HG03571 (cell line): ENCODE results near the gene ERC2.

ENCODE experiments used
- ATAC-seq: cut with Tn5 transposase; IDR thresholded peaks from one replicate; pipeline ENCODE4 v1.9.1; 2021; ENCODE audit not compliant: unreplicated experiment

The ERC2 gene

GRCh38 chr3:56130036-56130435 lies 338.2 kb downstream of the ERC2 start:
- no peak for ATAC-seq

GRCh38 chr3:56126632-56127031 lies 341.6 kb downstream of the ERC2 start:
- ATAC-seq: no peak

GRCh38 chr3:56125358-56126005 lies 342.8 kb downstream of the ERC2 start:
- no peak for ATAC-seq

DNA sequence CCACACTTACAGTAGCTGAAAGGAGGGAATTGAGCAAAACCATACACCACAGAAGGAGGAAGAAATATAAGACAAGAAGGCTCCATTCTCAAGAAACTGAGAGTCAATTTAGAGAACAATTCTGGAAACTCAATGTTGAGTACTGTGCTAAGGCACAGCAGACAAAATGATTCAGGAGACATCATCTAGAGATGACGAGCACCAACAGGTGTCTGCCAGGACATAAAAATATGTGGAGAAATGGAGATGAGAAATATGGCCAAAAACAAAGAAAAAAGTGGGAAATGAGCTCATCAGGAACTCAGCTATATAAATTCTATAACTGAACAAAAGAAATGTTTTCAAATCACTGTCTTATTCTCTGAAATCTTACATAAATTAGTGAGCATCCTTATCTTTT lies 343.7 kb downstream of the ERC2 start:
- no peak for ATAC-seq

DNA sequence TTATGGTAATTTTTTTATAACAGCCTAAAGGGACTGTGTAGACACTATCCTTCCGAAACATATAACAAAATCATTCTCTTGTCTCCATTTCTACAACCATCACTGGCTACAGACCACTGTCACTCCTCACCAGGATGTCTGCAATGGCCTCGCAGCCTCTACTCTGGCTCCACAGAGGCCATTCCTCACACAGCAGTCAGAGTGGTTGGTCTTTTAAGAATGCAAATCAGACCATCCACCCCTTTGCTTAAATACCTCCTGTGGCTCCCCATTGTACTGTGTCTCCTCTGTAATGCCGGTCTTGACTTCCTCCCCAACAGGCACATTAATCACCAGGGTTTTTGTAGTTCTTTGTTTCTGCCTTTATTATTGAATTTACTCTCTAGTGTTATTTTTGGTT lies 344.8 kb downstream of the ERC2 start:
- ATAC-seq: no peak

GRCh38 chr3:56122911-56123310 lies 345.4 kb downstream of the ERC2 start:
- ATAC-seq: no peak

GRCh38 chr3:56121716-56122115 lies 346.6 kb downstream of the ERC2 start:
- ATAC-seq: no peak

- no peak for ATAC-seq
Observed at GRCh38 chr3:56119575-56120349, 348.5 kb downstream of the ERC2 start.

DNA sequence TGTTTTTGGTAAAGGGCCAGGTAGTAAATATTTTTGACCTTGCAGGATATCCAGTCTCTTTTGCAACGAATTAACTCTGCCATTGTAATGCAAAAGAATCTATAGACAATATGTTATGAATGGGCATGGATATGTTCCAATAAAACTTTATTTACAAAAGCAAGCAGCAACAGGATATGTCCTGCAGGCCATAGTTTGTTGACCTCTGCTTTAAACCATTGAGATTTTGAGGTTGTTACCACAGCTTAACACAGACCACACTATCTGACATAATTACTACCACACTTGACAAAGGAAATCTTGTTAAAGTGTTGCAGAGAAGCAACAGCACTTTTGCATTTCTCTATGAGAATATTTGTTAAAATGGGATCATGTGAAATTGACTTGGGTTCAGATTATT lies 349.3 kb downstream of the ERC2 start:
- ATAC-seq: no peak

GRCh38 chr3:56115698-56116097 lies 352.6 kb downstream of the ERC2 start:
- no peak for ATAC-seq

- ATAC-seq: no peak
Observed at GRCh38 chr3:56115199-56115598, 353.1 kb downstream of the ERC2 start.

DNA sequence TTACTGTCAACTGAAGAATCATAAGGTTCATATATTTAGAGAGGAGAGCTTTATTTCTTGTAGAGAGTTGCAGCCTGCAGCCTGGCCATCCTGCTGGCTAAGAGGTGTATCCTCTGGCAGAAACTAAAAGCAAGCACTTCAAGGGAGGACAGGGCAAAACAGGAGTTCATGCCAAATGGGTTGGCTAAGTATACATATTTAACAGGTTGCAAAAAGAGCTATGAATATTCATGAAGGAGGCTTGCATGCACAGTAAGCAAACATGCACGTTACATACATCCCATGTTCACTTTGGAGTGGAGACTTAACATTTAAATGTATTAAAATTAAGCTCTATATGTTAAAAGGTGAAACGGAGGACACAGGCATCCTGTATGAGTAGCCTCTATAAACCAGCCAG lies 354.4 kb downstream of the ERC2 start:
- ATAC-seq: no peak

GRCh38 chr3:56113231-56113630 lies 355.0 kb downstream of the ERC2 start:
- no peak for ATAC-seq

- ATAC-seq: no peak
Observed at GRCh38 chr3:56111606-56112304, 356.5 kb downstream of the ERC2 start.

- no peak for ATAC-seq
Observed at GRCh38 chr3:56110886-56111285, 357.4 kb downstream of the ERC2 start.

GRCh38 chr3:56107157-56107556 lies 361.1 kb downstream of the ERC2 start:
- no peak for ATAC-seq

DNA sequence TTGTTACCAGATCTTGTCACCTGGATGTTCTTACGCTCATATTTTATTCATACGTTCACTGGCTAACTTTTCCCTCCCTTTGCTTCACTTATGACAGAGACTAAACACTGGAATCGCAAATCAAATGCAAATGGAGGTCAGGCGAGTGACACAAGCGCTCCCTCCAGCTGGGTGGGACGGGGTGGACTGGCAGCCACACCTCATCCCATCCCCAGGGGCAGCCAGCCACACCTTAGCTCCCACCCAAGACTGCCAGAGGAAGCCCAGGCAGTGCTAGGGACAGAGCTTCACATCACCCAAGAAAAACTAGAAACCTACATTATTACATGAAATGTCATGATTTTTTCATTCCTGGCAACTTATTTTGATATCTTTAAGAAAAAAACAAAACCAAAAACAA lies 366.2 kb downstream of the ERC2 start:
- no peak for ATAC-seq

DNA sequence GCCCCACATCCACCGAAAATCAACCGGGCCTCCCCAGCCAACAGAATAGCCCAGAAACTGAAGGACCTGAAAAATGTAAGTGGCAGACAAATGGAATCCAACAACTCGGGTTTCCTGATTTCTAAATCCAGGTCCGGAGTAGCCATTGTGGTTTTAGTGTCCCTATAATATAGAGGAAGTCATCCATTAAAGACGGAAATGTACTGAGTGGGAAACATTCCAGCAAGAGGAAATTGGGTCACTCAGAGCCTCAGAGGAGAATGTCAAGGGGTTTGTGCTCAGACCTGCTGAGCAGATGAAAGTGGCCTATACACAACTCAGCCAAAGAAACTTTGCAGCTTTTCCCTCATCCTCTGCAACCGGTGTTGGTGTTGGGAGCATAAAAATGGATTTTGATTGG lies 366.7 kb downstream of the ERC2 start:
- no peak for ATAC-seq

GRCh38 chr3:56096999-56097398 lies 371.3 kb downstream of the ERC2 start:
- no peak for ATAC-seq

- ATAC-seq: no peak
Observed at GRCh38 chr3:56094170-56094569, 374.1 kb downstream of the ERC2 start.

DNA sequence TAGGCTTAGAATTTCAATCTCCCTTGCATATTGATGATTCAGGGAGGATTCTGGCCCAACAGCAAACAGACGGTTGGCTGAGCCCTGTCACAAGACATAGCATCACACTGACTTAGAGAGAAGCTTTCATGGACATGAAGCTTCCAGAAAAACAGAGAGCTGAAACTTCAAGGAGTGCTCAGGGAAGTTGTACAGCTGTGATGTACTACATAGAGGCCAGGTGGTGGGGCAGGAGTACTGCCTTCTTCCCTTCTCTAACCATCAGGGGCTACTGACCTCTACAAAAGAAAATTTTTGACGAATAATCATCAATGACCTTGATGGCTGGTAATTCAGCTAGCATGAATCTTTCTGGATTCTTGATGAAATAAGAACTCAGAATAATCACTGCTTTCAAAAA lies 378.5 kb downstream of the ERC2 start:
- ATAC-seq: no peak

DNA sequence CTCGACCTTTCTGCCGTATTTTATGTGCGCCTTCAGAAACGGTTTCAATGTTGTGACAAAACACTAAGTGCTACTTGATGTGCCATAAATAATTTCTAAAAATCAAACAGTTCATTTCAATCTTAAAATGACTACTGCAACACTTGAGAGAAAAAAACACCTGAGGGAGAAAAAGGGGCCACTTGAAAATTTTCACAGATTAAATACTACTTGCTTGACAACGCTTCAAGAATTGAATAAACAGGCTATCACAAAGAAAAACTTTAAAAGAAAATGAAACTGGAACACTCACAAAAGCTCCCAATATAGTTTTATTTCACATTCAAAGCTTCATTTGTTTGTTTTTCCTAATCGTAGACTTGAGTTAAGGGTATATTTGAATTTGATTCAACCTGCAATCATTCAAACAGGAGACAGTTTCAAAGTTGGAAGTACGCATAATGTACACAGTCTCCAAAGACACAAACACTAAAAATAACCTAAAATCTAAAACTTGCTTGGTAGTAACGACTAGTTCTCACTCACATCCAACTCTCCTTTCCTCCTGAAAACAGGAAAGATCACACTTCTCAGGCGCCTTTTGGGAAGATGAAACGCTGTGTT lies 380.7 kb downstream of the ERC2 start:
- ATAC-seq: no peak
